ENCODE results near the gene PPIP5K1. TPM values are rescaled to one million over a fixed set of nuclear protein-coding genes. Genes with fewer than 3 reads are reported as not detected.

PPIP5K1 gene
- total and polyA plus RNA-seq, 7 donors, result 4.5 to 37.3 (median 19.3) TPM

DNA sequence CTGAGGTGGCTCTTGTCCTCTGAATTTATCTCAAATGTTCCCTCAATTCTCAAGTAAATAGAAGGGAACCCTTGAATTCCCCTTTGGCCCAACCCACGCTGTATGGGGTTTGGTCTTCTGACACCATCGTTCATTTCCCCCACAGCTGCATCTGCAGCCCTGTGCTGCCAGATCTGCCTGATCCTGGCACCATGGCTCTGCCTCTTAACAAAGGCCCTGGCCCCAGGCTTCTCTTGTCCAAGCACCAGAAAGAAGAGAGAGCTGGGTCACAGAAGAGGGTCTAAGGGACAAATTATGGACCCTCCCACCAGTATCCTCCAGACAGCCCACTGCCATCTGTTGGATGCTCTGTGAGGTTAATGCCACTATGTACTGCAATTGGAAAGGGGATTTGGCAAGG is 70.8 kb downstream of the PPIP5K1 start:
- H3K4me3 ChIP-seq, result no peak overlapping the region
- intact Hi-C loops (cut with DNase I), result no loop called here
- H3K4me1 ChIP-seq, result peaks cover 12% of the 10 kb centered on the region
- TF ChIP-seq, protein P1, sequence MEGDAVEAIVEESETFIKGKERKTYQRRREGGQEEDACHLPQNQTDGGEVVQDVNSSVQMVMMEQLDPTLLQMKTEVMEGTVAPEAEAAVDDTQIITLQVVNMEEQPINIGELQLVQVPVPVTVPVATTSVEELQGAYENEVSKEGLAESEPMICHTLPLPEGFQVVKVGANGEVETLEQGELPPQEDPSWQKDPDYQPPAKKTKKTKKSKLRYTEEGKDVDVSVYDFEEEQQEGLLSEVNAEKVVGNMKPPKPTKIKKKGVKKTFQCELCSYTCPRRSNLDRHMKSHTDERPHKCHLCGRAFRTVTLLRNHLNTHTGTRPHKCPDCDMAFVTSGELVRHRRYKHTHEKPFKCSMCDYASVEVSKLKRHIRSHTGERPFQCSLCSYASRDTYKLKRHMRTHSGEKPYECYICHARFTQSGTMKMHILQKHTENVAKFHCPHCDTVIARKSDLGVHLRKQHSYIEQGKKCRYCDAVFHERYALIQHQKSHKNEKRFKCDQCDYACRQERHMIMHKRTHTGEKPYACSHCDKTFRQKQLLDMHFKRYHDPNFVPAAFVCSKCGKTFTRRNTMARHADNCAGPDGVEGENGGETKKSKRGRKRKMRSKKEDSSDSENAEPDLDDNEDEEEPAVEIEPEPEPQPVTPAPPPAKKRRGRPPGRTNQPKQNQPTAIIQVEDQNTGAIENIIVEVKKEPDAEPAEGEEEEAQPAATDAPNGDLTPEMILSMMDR (IDR thresholded peaks at IDR 0.05), result no peak
- H3K27me3 ChIP-seq (ENCODE audit: insufficient read depth in 3 of 3, low read length in 2 of 3), result peaks cover 0 to 1% (median 0%) of the 10 kb centered on the region in 3 donors
- no peak overlapping the region for H3K27ac ChIP-seq
- ATAC-seq (no peak), DNase-seq (no peak)
- 45 to 57% (median 48%) methylated on average over 2 of the region's 2 CpGs for WGBS, 3 donors
- H3K36me3 ChIP-seq (ENCODE audit: insufficient read depth in 1 of 2, low read depth in 1 of 2), result peaks cover 0 to 24% of the 10 kb centered on the region in 2 donors
- H3K9me3 ChIP-seq, result no peaks in the 10 kb centered on the region

DNA sequence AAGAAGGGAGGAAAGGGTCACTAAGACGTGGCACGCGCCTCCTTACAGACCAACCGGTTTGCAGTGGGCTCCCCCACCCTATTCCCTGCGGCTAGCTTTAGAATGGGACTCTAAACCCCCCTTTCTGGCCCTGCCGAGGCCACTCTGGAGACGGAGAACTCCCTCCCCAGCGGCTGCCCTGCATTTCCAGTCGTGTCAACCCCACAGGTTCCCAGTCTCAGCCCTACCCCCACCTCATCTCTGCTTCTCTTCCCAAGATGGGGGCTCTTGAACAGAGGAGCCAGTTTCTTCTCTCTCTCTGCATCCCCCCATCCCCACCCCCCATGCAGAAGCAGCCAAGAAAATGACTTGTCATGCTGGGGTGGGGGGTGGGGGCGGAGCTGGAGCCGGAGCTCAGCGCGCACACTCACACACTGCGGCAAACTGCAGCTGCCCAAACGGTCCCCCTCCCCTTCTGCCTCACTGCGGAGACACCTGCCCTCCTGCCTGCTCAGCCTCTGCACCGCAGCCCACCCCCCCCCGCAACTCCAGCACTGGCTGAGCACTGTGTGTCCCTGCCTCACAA is 71.7 kb downstream of the PPIP5K1 start:
- peak; percentile 46 to 71 (median 48) for ATAC-seq
- intact Hi-C loops (cut with DNase I), result no loop called here
- peaks cover 0 to 24% of the 10 kb centered on the region in 2 donors for H3K36me3 ChIP-seq (ENCODE audit: insufficient read depth in 1 of 2, low read depth in 1 of 2)
- H3K27me3 ChIP-seq (ENCODE audit: insufficient read depth in 3 of 3, low read length in 2 of 3), result peaks cover 0 to 1% (median 0%) of the 10 kb centered on the region in 3 donors
- WGBS, 3 donors, result 6 to 9% (median 6%) methylated on average over 17 to 18 of the region's 18 CpGs
- TF ChIP-seq, protein P1 (IDR thresholded peaks at IDR 0.05), result no peak
- H3K27ac ChIP-seq, result no peak overlapping the region
- no peak for DNase-seq
- H3K4me1 ChIP-seq, result peaks cover 12% of the 10 kb centered on the region
- H3K9me3 ChIP-seq, result no peaks in the 10 kb centered on the region
- peak overlapping the region; percentile 58 for H3K4me3 ChIP-seq

DNA sequence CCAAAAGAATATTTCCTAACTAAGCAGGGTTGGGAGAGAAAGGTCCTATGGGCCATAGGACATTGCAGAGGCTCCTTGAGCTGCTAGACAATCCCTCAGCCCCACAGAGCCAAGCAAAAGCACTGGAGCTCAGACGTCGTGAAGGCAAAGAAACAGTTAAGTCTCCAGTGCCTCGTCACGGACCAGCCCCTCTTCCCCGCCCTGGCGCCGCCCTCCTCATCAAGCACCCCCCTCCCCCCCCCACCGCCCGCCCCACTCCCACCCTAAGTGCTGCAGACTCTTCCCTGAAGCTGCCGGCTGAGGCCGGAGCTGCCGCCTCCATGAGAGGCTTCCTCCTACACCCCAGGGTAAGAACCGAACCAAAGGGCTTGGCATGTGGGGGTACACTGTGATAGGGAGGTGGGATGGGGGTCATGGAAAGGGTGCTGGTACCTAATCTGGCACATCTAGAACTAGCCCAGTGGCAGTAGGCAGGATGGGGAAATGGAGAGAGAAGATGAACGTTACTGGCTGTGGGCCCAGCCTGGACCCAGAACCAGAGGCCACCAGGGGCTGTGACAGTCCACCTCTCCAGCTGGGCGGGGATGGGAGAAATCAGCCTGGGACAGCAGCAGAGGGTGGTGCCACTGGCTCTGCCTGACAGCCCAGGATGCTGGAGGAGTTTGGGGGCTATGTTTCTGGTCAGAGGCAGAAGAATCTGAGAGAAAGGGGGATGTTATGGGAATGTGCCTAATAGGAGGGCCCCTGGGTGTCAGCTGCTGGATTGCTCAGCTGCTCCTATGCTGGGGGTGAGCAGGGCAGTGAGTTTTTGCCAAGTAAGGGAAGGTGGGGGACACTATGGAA is 72.4 kb downstream of the PPIP5K1 start, which contains the start of gene MAP1A:
TSS of gene MAP1A (plus strand) at position 255 of the 843 bp plus-strand sequence. CDS start 3,866 bp downstream, outside the sequence.
- 22 to 40% (median 31%) methylated on average over 12 to 15 of the region's 15 CpGs for WGBS, 3 donors
- peak; percentile 60 to 64 for DNase-seq
- peaks cover 12% of the 10 kb centered on the region for H3K4me1 ChIP-seq

DNA sequence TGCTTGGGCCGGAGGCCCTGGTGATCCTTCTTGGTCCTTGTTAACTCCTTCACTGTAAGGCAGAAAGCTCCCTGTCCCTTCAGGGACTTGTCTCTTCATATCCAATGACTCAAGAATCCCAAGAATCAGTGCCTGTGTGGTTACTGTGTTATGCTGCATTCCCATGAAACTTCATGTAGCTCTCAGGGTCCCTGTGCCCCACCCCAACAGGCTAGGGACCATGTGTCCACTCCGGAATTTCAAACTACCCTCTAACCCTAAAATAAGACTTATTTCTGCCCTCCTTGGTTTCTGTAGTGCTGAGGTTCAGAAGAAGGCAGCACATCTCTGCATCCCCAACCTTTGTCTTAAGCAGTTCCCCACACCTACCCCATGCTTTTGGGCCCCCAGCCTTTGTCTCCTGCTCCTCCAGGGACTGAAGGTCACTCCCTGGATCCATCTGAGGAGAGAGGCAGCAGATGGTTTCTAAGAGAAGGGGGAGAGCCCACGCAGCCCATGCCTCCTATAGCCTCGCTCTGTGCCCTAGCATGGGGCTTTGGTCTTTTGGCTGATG is 73.1 kb downstream of the PPIP5K1 start:
- H3K4me3 ChIP-seq, result peak overlapping the region; percentile 42
- peaks cover 0 to 1% (median 0%) of the 10 kb centered on the region in 3 donors for H3K27me3 ChIP-seq (ENCODE audit: insufficient read depth in 3 of 3, low read length in 2 of 3)
- peaks cover 0 to 14% of the 10 kb centered on the region in 2 donors for H3K36me3 ChIP-seq (ENCODE audit: insufficient read depth in 1 of 2, low read depth in 1 of 2)
- TF ChIP-seq, protein P1 (IDR thresholded peaks at IDR 0.05), result no peak
- intact Hi-C loops (cut with DNase I), result no loop called here
- peak overlapping the region; percentile 50 for H3K27ac ChIP-seq
- no peak for ATAC-seq
- peaks cover 12% of the 10 kb centered on the region for H3K4me1 ChIP-seq
- DNase-seq, result no peak
- 51 to 63% (median 56%) methylated on average over 4 of the region's 4 CpGs for WGBS, 3 donors
- no peaks in the 10 kb centered on the region for H3K9me3 ChIP-seq

More for the DNA sequence above, 72.4 kb downstream of the PPIP5K1 start, which contains the start of gene MAP1A:
- ATAC-seq, result peak in 3 of 4 donors; percentile 22 to 43 (median 38)
- H3K4me3 ChIP-seq, result peak within 1 kb of the TSS; percentile 58
- H3K9me3 ChIP-seq, result no peaks in the 10 kb centered on the region
- peak within 1 kb of the TSS; percentile 50 for H3K27ac ChIP-seq
- H3K36me3 ChIP-seq (ENCODE audit: insufficient read depth in 1 of 2, low read depth in 1 of 2), result peaks cover 0 to 18% of the 10 kb centered on the region in 2 donors
- peaks cover 0 to 1% (median 0%) of the 10 kb centered on the region in 3 donors for H3K27me3 ChIP-seq (ENCODE audit: insufficient read depth in 3 of 3, low read length in 2 of 3)
- intact Hi-C loops (cut with DNase I), result no loop called here
- TF ChIP-seq, protein P1 (IDR thresholded peaks at IDR 0.05), result no peak
